ENCODE data around the gene TGFB1I1.
"Not testable (repeated sequence)": the region's sequence is repeated elsewhere in the genome, so short reads cannot be mapped to it uniquely, and the experiment has no call there.

TGFB1I1 gene

GRCh38 chr16:31471875-31472708 is at the start of gene TGFB1I1:
Gene TGFB1I1 (plus strand): TSS chr16:31472152. CDS start chr16:31472189, 37 bp downstream.
- no peak for DNase-seq

- no peak for DNase-seq
Measured at GRCh38 chr16:31423241-31423640, 48.7 kb upstream of the TGFB1I1 start.

GRCh38 chr16:31423801-31424200 is 48.2 kb upstream of the TGFB1I1 start:
- no peak for DNase-seq

GRCh38 chr16:31427441-31428278 is 44.3 kb upstream of the TGFB1I1 start:
- peak; percentile 16 for DNase-seq

GRCh38 chr16:31428279-31428597 is 43.7 kb upstream of the TGFB1I1 start, which contains the start of gene COX6A2:
Gene COX6A2 (minus strand): TSS chr16:31428360. CDS start chr16:31428325, 35 bp downstream.
- DNase-seq: no peak

GRCh38 chr16:31428638-31429247 is 43.2 kb upstream of the TGFB1I1 start:
- no peak for DNase-seq

- no peak for DNase-seq
Measured at GRCh38 chr16:31429314-31429713, 42.6 kb upstream of the TGFB1I1 start.

GRCh38 chr16:31429796-31430195 is 42.2 kb upstream of the TGFB1I1 start:
- DNase-seq: no peak

GRCh38 chr16:31430380-31431052 is 41.4 kb upstream of the TGFB1I1 start:
- DNase-seq: no peak

- no peak for DNase-seq
Measured at GRCh38 chr16:31435341-31436220, 36.4 kb upstream of the TGFB1I1 start.

GRCh38 chr16:31436221-31437045 is 35.5 kb upstream of the TGFB1I1 start:
- no peak for DNase-seq

- no peak for DNase-seq
Measured at GRCh38 chr16:31438414-31438813, 33.5 kb upstream of the TGFB1I1 start.

- not testable (repeated sequence) for DNase-seq
Measured at GRCh38 chr16:31439023-31439422, 32.9 kb upstream of the TGFB1I1 start.

GRCh38 chr16:31439519-31439918 is 32.4 kb upstream of the TGFB1I1 start:
- no peak for DNase-seq

GRCh38 chr16:31440516-31441184 is 31.3 kb upstream of the TGFB1I1 start:
- no peak for DNase-seq

GRCh38 chr16:31441956-31442355 is 30.0 kb upstream of the TGFB1I1 start:
- no peak for DNase-seq

GRCh38 chr16:31445931-31446330 is 26.0 kb upstream of the TGFB1I1 start:
- not testable (repeated sequence) for DNase-seq

- DNase-seq: no peak
Measured at GRCh38 chr16:31451201-31451600, 20.8 kb upstream of the TGFB1I1 start.

- peak; percentile 68 for DNase-seq
Measured at GRCh38 chr16:31451681-31452351, 20.1 kb upstream of the TGFB1I1 start.

- peak; percentile 50 for DNase-seq
Measured at GRCh38 chr16:31452631-31453106, 19.3 kb upstream of the TGFB1I1 start.
